Retinal pigment epithelial cell (primary cell): ENCODE measurements around the gene FLNA.

ENCODE experiments used
- DNase-seq: peaks from one replicate; pipeline ENCODE4 v3.0.0-alpha.2; 2010; ENCODE audit warnings: low read depth
- H3K4me3 ChIP-seq: 2 replicates; pipeline ENCODE4 v1.5.1; 2011; ENCODE audit warnings: mild to moderate bottlenecking, low read length, control low read depth, moderate library complexity
- CTCF ChIP-seq: conservative IDR thresholded peaks from 2 replicates; pipeline ENCODE4 v1.5.1; 2011; ENCODE audit warnings: low read depth, low read length, control low read depth, inconsistent platforms

Gene FLNA

DNA sequence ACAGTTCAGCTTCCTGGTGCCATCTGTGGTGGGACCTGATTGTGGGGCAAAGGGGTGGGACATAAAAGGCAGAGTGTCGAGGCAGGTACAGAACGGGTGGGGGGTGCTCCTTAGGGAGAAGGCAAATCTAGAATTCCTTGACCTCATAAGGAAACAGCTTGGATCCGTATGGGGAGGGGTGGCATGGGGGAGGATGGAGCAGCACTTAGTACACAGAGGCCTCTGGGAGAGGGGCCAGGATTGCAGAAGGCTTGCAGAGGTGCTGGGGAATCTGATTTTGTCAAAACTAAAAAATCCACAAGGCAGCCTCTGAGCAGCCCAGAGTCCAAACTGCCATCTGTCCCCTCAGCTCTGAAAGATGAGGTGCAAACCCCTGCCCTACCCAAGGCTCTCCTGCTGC is 2.3 kb upstream of the FLNA start:
- no peak for TF ChIP-seq CTCF
- H3K4me3 ChIP-seq, result no peak overlapping the region
- DNase-seq, result no peak

- DNase-seq, result no peak
- H3K4me3 ChIP-seq, result peak overlapping the region; percentile 29
- TF ChIP-seq CTCF, result no peak
Measured at GRCh38 chrX:154375156-154375504, 696 bp upstream of the FLNA start.

GRCh38 chrX:154373340-154374306 is 811 bp downstream of the FLNA start:
- no peak for DNase-seq
- TF ChIP-seq CTCF, result peak; percentile 63
- H3K4me3 ChIP-seq, result peak overlapping the region; percentile 44

DNA sequence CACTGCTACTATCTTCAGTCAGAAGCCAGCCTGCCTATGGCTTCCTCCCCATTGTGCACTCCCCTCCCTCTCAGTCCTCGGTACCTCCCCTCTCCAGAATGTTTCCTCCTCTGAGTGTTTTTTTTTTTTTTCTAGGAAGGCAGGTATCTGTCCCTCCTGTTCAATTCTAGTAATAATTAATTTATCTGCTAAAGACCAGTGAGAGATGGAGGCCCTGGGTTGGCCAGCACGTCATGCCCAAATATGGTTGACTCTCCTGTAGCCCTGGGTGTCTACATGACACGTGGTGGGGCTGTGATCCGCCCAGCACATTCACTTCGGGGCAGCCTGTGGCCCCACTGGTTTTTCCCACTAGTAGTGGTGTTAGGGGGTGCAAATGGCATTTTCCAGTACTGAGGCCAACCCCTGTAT is 1.8 kb downstream of the FLNA start:
- TF ChIP-seq CTCF, result no peak
- no peak overlapping the region for H3K4me3 ChIP-seq
- DNase-seq, result no peak

- peak overlapping the region; percentile 48 for H3K4me3 ChIP-seq
- TF ChIP-seq CTCF, result no peak
- no peak for DNase-seq
Measured at GRCh38 chrX:154371789-154372300, 2.6 kb downstream of the FLNA start.

DNA sequence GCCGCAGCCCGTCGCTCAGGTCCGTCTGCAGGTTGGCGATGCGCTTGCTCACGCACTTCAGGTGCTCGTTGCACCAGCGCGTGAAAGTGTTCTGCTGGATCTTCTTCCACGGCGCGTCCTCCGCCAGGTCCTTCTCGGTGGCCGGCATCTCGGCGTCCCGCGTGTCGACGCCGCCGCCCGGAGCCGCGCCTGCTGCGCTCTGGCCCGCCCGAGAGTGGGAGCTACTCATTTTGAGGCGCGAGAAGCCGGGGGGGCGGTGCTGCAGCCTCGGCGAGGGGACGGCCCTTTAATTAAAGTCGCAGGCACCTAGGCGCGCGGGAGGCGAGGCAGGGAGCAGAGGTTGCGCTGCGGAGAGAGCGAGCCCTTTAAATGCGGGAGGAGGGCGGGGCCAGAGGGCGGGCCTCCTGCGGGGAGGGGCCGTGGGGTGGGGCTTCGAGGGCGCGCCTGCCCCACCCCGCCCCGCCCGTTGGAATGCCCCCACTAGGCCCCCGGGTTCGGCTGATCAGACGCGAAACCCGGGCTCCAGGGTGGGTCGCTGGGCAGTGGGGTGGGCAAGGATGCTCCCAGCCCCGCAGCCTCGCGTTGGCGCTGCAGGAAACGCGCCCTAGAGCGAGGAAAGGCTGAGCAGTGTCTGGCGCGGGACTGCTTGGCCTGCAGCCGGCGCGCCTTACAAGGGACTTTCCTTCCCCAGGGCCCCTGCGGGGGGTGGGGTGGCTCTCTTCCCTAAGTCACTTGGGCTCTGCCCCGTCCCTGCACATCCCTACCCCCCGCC is 3.2 kb downstream of the FLNA start:
- peak overlapping the region; percentile 84 for H3K4me3 ChIP-seq
- peak; percentile 59 for DNase-seq
- no peak for TF ChIP-seq CTCF
